ENCODE measurements around the gene FANCM.
A peak's percentile ranks its signal among the peaks of the same experiment; 100 is the strongest.

The FANCM gene

DNA sequence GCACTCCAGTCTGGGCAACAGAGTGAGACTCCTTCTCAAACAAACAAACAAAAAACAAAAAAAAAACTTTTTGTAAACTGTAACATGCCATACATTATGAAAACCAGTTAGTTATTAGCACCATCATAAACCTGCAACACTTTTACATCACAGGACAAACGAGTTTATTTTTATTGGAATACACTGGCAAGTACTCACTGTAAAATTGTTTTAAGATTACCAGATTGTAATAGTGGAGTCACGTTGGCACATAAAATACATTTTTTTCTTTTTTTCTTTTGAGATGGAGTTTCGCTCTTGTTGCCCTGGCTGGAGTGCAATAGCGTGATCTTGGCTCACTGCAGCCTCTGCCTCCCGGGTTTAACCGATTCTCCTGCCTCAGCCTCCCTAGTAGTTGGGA, 17.1 kb upstream of the FANCM start:
- no peak overlapping the region for H3K9ac ChIP-seq (ENCODE audit: low read depth in 1 of 2, low read length in 2 of 2)
- peaks cover 20 to 61% of the 10 kb centered on the region in 2 donors for H3K36me3 ChIP-seq (ENCODE audit: control insufficient read depth in 1 of 2, insufficient read depth in 2 of 2, low read length in 2 of 2)
- H3K27ac ChIP-seq (ENCODE audit: low read depth, low read length): no peak overlapping the region
- no peaks in the 10 kb centered on the region for H3K9me3 ChIP-seq (ENCODE audit: control insufficient read depth in 1 of 2, low read length in 2 of 2)
- no peak overlapping the region for H3K4me3 ChIP-seq (ENCODE audit: low read depth in 1 of 2, low read length in 2 of 2)
- H3K27me3 ChIP-seq (ENCODE audit: control insufficient read depth in 1 of 2, insufficient read depth in 2 of 2, low read length in 2 of 2): no peaks in the 10 kb centered on the region
- peaks cover 0 to 7% of the 10 kb centered on the region in 2 donors for H3K4me1 ChIP-seq (ENCODE audit: control insufficient read depth in 1 of 2, insufficient read depth in 2 of 2, low read length in 2 of 2)

- H3K36me3 ChIP-seq (ENCODE audit: control insufficient read depth in 1 of 2, insufficient read depth in 2 of 2, low read length in 2 of 2): peaks cover 19 to 55% of the 10 kb centered on the region in 2 donors
- no peak overlapping the region for H3K9ac ChIP-seq (ENCODE audit: low read depth in 1 of 2, low read length in 2 of 2)
- H3K9me3 ChIP-seq (ENCODE audit: control insufficient read depth in 1 of 2, low read length in 2 of 2): no peaks in the 10 kb centered on the region
- H3K27ac ChIP-seq (ENCODE audit: low read depth, low read length): no peak overlapping the region
- no peaks in the 10 kb centered on the region for H3K27me3 ChIP-seq (ENCODE audit: control insufficient read depth in 1 of 2, insufficient read depth in 2 of 2, low read length in 2 of 2)
- H3K4me3 ChIP-seq (ENCODE audit: low read depth in 1 of 2, low read length in 2 of 2): no peak overlapping the region
- peaks cover 0 to 7% of the 10 kb centered on the region in 2 donors for H3K4me1 ChIP-seq (ENCODE audit: control insufficient read depth in 1 of 2, insufficient read depth in 2 of 2, low read length in 2 of 2)
These were observed 15.6 kb upstream of the FANCM start for GRCh38 chr14:45120096-45120495.

- Histone ChIP-seq H3K27me3 (ENCODE audit: control insufficient read depth in 1 of 2, insufficient read depth in 2 of 2, low read length in 2 of 2) (no peaks in the 10 kb centered on the region), H3K36me3 (ENCODE audit: control insufficient read depth in 1 of 2, insufficient read depth in 2 of 2, low read length in 2 of 2) (peaks cover 19 to 39% of the 10 kb centered on the region in 2 donors), H3K27ac (ENCODE audit: low read depth, low read length) (no peak overlapping the region), H3K4me1 (ENCODE audit: control insufficient read depth in 1 of 2, insufficient read depth in 2 of 2, low read length in 2 of 2) (no peaks in the 10 kb centered on the region), H3K9me3 (ENCODE audit: control insufficient read depth in 1 of 2, low read length in 2 of 2) (no peaks in the 10 kb centered on the region), H3K4me3 (ENCODE audit: low read depth in 1 of 2, low read length in 2 of 2) (no peak overlapping the region), H3K9ac (ENCODE audit: low read depth in 1 of 2, low read length in 2 of 2) (no peak overlapping the region)
These were observed 12.5 kb upstream of the FANCM start for GRCh38 chr14:45123271-45123670.

DNA sequence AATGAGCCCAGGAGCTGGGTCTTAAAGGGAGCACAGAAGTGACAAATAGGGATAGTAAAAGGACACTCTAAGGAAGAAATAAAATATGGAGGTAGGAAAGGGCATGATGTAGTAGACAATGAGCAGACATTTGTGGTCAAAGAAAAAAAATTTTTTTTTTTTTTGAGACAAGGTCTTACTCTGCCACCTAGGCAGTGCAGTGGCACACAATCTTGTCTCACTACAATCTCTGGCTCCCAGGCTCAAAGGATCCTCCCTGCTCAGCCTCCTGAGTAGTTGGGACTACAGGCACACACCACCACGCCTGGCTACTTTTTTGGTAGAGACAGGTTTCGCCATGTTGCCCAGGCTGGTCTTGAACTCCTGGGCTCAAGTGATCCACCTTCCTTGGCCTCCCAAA, 10.0 kb upstream of the FANCM start:
- no peak overlapping the region for H3K9ac ChIP-seq (ENCODE audit: low read depth in 1 of 2, low read length in 2 of 2)
- peaks cover 8 to 21% of the 10 kb centered on the region in 2 donors for H3K36me3 ChIP-seq (ENCODE audit: control insufficient read depth in 1 of 2, insufficient read depth in 2 of 2, low read length in 2 of 2)
- H3K9me3 ChIP-seq (ENCODE audit: control insufficient read depth in 1 of 2, low read length in 2 of 2): no peaks in the 10 kb centered on the region
- H3K4me1 ChIP-seq (ENCODE audit: control insufficient read depth in 1 of 2, insufficient read depth in 2 of 2, low read length in 2 of 2): no peaks in the 10 kb centered on the region
- no peaks in the 10 kb centered on the region for H3K27me3 ChIP-seq (ENCODE audit: control insufficient read depth in 1 of 2, insufficient read depth in 2 of 2, low read length in 2 of 2)
- no peak overlapping the region for H3K27ac ChIP-seq (ENCODE audit: low read depth, low read length)
- no peak overlapping the region for H3K4me3 ChIP-seq (ENCODE audit: low read depth in 1 of 2, low read length in 2 of 2)

DNA sequence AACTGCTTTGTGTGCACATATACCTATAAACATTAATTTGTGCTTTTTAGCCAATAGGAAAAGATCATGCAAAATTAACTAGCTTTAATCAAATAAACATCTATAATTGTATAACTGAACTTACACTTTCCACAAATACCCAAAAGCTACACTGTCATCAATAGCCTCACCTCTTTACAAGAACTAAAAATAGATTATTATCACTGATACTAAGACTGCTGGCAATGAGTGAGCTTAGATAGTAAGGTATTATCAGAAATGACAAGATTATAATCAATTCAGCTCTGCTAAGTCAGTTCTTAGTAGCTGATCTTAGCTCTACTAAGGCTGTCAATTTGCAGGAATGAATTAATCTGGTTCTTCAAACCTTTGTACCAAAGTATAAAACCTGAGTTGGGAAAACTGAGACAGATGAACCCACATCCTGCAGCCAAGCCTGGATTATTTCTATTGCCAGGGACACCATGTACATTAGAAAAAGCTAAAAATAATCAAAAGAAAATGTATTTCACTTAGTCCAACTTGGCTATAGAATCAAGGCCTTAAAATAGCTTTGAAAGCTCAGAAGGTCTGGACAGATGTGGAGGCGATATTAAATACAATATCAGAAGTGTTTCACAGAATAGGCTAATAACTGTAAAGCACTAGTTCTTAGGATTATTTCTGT, 6.6 kb upstream of the FANCM start:
- Histone ChIP-seq H3K27ac (ENCODE audit: low read depth, low read length) (no peak overlapping the region), H3K4me1 (ENCODE audit: control insufficient read depth in 1 of 2, insufficient read depth in 2 of 2, low read length in 2 of 2) (peaks cover 3% of the 10 kb centered on the region in 2 donors), H3K27me3 (ENCODE audit: control insufficient read depth in 1 of 2, insufficient read depth in 2 of 2, low read length in 2 of 2) (no peaks in the 10 kb centered on the region), H3K36me3 (ENCODE audit: control insufficient read depth in 1 of 2, insufficient read depth in 2 of 2, low read length in 2 of 2) (peaks cover under 1 to 13% of the 10 kb centered on the region in 2 donors), H3K4me3 (ENCODE audit: low read depth in 1 of 2, low read length in 2 of 2) (no peak overlapping the region), H3K9ac (ENCODE audit: low read depth in 1 of 2, low read length in 2 of 2) (no peak overlapping the region), H3K9me3 (ENCODE audit: control insufficient read depth in 1 of 2, low read length in 2 of 2) (no peaks in the 10 kb centered on the region)

- Histone ChIP-seq H3K4me3 (ENCODE audit: low read depth in 1 of 2, low read length in 2 of 2) (peak overlapping the region; percentile 93 to 97), H3K9me3 (ENCODE audit: control insufficient read depth in 1 of 2, low read length in 2 of 2) (no peaks in the 10 kb centered on the region), H3K9ac (ENCODE audit: low read depth in 1 of 2, low read length in 2 of 2) (peak overlapping the region; percentile 75 to 96), H3K27me3 (ENCODE audit: control insufficient read depth in 1 of 2, insufficient read depth in 2 of 2, low read length in 2 of 2) (no peaks in the 10 kb centered on the region), H3K4me1 (ENCODE audit: control insufficient read depth in 1 of 2, insufficient read depth in 2 of 2, low read length in 2 of 2) (peaks cover 18 to 22% of the 10 kb centered on the region in 2 donors), H3K36me3 (ENCODE audit: control insufficient read depth in 1 of 2, insufficient read depth in 2 of 2, low read length in 2 of 2) (no peaks in the 10 kb centered on the region), H3K27ac (ENCODE audit: low read depth, low read length) (no peak overlapping the region)
These were observed 2.1 kb upstream of the FANCM start for GRCh38 chr14:45133683-45134050.

- Histone ChIP-seq H3K9ac (ENCODE audit: low read depth in 1 of 2, low read length in 2 of 2) (peak within 1 kb of the TSS; percentile 75 to 96), H3K9me3 (ENCODE audit: control insufficient read depth in 1 of 2, low read length in 2 of 2) (no peaks in the 10 kb centered on the region), H3K4me3 (ENCODE audit: low read depth in 1 of 2, low read length in 2 of 2) (peak within 1 kb of the TSS; percentile 93 to 97), H3K4me1 (ENCODE audit: control insufficient read depth in 1 of 2, insufficient read depth in 2 of 2, low read length in 2 of 2) (peaks cover 18 to 22% of the 10 kb centered on the region in 2 donors), H3K27ac (ENCODE audit: low read depth, low read length) (peak within 1 kb of the TSS; percentile 89), H3K27me3 (ENCODE audit: control insufficient read depth in 1 of 2, insufficient read depth in 2 of 2, low read length in 2 of 2) (no peaks in the 10 kb centered on the region), H3K36me3 (ENCODE audit: control insufficient read depth in 1 of 2, insufficient read depth in 2 of 2, low read length in 2 of 2) (no peaks in the 10 kb centered on the region)
These were observed 1.4 kb upstream of the FANCM start, which contains the start of gene FKBP3 for GRCh38 chr14:45134051-45134958. TSS of gene FKBP3 (minus strand) at chr14:45134481. CDS start at chr14:45134456, 25 bp downstream.

DNA sequence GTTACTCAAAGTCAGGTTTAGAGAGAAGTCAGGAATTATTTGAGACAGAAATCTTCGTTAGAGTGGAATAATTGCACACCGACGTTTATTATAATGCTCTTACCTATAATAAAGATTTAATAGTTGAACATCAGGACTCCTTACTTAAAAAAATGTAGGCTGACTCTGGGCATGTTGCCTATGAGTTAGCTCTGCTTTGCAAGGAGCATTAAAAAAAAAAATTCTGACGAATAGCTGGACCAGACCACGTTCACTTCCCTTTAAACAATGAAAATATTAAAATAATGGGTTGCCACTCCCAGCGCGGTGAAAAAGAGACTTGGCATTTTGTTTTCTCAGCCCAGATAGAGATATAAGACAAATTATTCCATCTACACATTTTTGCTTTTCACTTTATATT, 574 bp upstream of the FANCM start:
- H3K9ac ChIP-seq (ENCODE audit: low read depth in 1 of 2, low read length in 2 of 2): peak overlapping the region; percentile 73 to 96
- H3K27ac ChIP-seq (ENCODE audit: low read depth, low read length): peak overlapping the region; percentile 89
- H3K36me3 ChIP-seq (ENCODE audit: control insufficient read depth in 1 of 2, insufficient read depth in 2 of 2, low read length in 2 of 2): no peaks in the 10 kb centered on the region
- H3K4me3 ChIP-seq (ENCODE audit: low read depth in 1 of 2, low read length in 2 of 2): peak overlapping the region; percentile 93 to 97
- H3K27me3 ChIP-seq (ENCODE audit: control insufficient read depth in 1 of 2, insufficient read depth in 2 of 2, low read length in 2 of 2): no peaks in the 10 kb centered on the region
- H3K4me1 ChIP-seq (ENCODE audit: control insufficient read depth in 1 of 2, insufficient read depth in 2 of 2, low read length in 2 of 2): peaks cover 18 to 22% of the 10 kb centered on the region in 2 donors
- no peaks in the 10 kb centered on the region for H3K9me3 ChIP-seq (ENCODE audit: control insufficient read depth in 1 of 2, low read length in 2 of 2)

DNA sequence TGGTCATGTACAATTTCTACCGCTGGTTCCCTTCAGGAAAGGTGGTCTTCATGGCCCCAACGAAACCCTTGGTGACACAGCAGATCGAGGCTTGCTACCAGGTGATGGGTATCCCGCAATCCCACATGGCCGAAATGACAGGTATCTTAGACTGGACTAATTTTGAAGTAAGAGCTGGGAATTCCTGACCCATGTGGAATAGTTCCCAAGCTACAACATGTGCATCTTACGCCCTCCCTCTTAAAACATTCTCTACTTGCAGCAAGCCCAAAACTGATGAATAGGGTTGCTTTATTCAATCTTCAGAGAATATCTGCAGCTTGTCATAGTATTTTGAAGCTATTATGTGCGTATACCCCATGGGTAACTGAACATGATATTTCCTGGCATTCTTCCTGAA, 669 bp downstream of the FANCM start:
- no peak overlapping the region for H3K27ac ChIP-seq (ENCODE audit: low read depth, low read length)
- H3K4me3 ChIP-seq (ENCODE audit: low read depth in 1 of 2, low read length in 2 of 2): peak overlapping the region; percentile 93 to 97
- H3K9ac ChIP-seq (ENCODE audit: low read depth in 1 of 2, low read length in 2 of 2): peak overlapping the region; percentile 58 to 69
- peaks cover 18 to 22% of the 10 kb centered on the region in 2 donors for H3K4me1 ChIP-seq (ENCODE audit: control insufficient read depth in 1 of 2, insufficient read depth in 2 of 2, low read length in 2 of 2)
- H3K9me3 ChIP-seq (ENCODE audit: control insufficient read depth in 1 of 2, low read length in 2 of 2): no peaks in the 10 kb centered on the region
- H3K27me3 ChIP-seq (ENCODE audit: control insufficient read depth in 1 of 2, insufficient read depth in 2 of 2, low read length in 2 of 2): no peaks in the 10 kb centered on the region
- H3K36me3 ChIP-seq (ENCODE audit: control insufficient read depth in 1 of 2, insufficient read depth in 2 of 2, low read length in 2 of 2): no peaks in the 10 kb centered on the region

- Histone ChIP-seq H3K27me3 (ENCODE audit: control insufficient read depth in 1 of 2, insufficient read depth in 2 of 2, low read length in 2 of 2) (no peaks in the 10 kb centered on the region), H3K9ac (ENCODE audit: low read depth in 1 of 2, low read length in 2 of 2) (no peak overlapping the region), H3K27ac (ENCODE audit: low read depth, low read length) (no peak overlapping the region), H3K4me3 (ENCODE audit: low read depth in 1 of 2, low read length in 2 of 2) (no peak overlapping the region), H3K36me3 (ENCODE audit: control insufficient read depth in 1 of 2, insufficient read depth in 2 of 2, low read length in 2 of 2) (no peaks in the 10 kb centered on the region), H3K4me1 (ENCODE audit: control insufficient read depth in 1 of 2, insufficient read depth in 2 of 2, low read length in 2 of 2) (peaks cover 14 to 18% of the 10 kb centered on the region in 2 donors), H3K9me3 (ENCODE audit: control insufficient read depth in 1 of 2, low read length in 2 of 2) (no peaks in the 10 kb centered on the region)
These were observed 5.0 kb downstream of the FANCM start for GRCh38 chr14:45140661-45141187.

Data from duodenal mucosa (tissue), 2 donors.